SK-N-MC (cell line): ENCODE data around the gene CDYL.

Experiments used
- EZH2 ChIP-seq: fragments of 200-600 bp; sonication (generic); IDR thresholded peaks from one replicate; pipeline ENCODE4 v1.6.1; 2017; ENCODE audit warnings: antibody characterized with exemption
- POLR2AphosphoS5 ChIP-seq: IDR thresholded peaks from 2 replicates; pipeline ENCODE4 v1.6.1; 2012; ENCODE audit warnings: mild to moderate bottlenecking, low read depth, low read length, borderline replicate concordance

DNA sequence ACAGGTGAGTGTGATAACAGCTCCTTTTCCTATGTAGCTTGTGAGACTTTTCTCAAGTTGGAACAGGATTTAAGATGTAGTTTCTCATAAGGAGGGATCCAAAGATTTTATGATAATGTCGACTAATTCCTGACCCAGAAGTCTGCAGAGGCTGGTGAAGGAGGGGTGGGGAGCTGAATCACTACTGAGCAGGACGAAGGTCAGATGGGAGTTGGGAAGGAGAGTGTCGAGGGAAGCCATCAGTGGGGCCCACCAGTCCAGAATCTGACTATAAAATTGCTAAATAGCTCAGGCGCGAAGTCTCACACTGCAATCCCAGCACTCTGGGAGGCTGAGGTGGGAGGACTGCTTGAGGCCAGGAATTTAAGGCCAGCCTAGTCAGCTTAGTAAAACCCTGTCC, 32.3 kb upstream of the CDYL start:
- TF ChIP-seq POLR2AphosphoS5 (no peak), EZH2 (no peak)
